H9 (cell line): ENCODE results near the gene SORBS1. TPM values are rescaled to one million over a fixed set of nuclear protein-coding genes. Genes with fewer than 3 reads are reported as not detected.

Source experiments
- DNase-seq: peaks from one replicate; pipeline ENCODE4 v3.0.0-alpha.2; 2017
- H2AFZ ChIP-seq: one replicate; pipeline ENCODE4 v1.6.1; 2013; ENCODE audit warnings: mild to moderate bottlenecking, low read length, control low read depth, moderate library complexity
- H2AK5ac ChIP-seq: 2 replicates; pipeline ENCODE4 v1.6.1; 2013; ENCODE audit warnings: low read length, control low read depth, mixed read lengths; ENCODE audit not compliant: insufficient read length
- H2BK120ac ChIP-seq: one replicate; pipeline ENCODE4 v1.6.1; 2013; ENCODE audit warnings: low read depth, mild to moderate bottlenecking, low read length, control low read depth, inconsistent platforms; ENCODE audit not compliant: poor library complexity, severe bottlenecking
- H2BK12ac ChIP-seq: 2 replicates; pipeline ENCODE4 v1.6.1; 2013; ENCODE audit warnings: low read length, control low read depth, mixed read lengths, low read depth; ENCODE audit not compliant: insufficient read length
- H2BK15ac ChIP-seq: 2 replicates; pipeline ENCODE4 v1.6.1; 2013; ENCODE audit warnings: low read depth, low read length, control low read depth
- H2BK20ac ChIP-seq: one replicate; pipeline ENCODE4 v1.6.1; 2013; ENCODE audit warnings: low read depth, mild to moderate bottlenecking, low read length, control low read depth, inconsistent platforms; ENCODE audit not compliant: poor library complexity, severe bottlenecking
- H2BK5ac ChIP-seq: 2 replicates; pipeline ENCODE4 v1.6.1; 2013; ENCODE audit warnings: low read length, control low read depth, mixed read lengths; ENCODE audit not compliant: insufficient read length
- H3K14ac ChIP-seq: 2 replicates; pipeline ENCODE4 v1.6.1; 2013; ENCODE audit warnings: low read length, control low read depth; ENCODE audit not compliant: insufficient read depth
- H3K18ac ChIP-seq: 2 replicates; pipeline ENCODE4 v1.6.1; 2013; ENCODE audit warnings: low read depth, mild to moderate bottlenecking, mixed read lengths, low read length, control low read depth; ENCODE audit not compliant: insufficient read length
- H3K23ac ChIP-seq: 2 replicates; pipeline ENCODE4 v1.6.1; 2013; ENCODE audit warnings: low read length, control low read depth, mixed read lengths, low read depth; ENCODE audit not compliant: insufficient read length
- H3K23me2 ChIP-seq: 2 replicates; pipeline ENCODE4 v1.6.1; 2013; ENCODE audit warnings: low read depth, mild to moderate bottlenecking, mixed read lengths, low read length, control low read depth; ENCODE audit not compliant: insufficient read length, poor library complexity, severe bottlenecking
- H3K27ac ChIP-seq: 2 replicates; pipeline ENCODE4 v1.5.1; 2013; ENCODE audit warnings: low read length, control low read depth, mixed read lengths, low read depth; ENCODE audit not compliant: insufficient read length
- H3K27me3 ChIP-seq: 2 replicates; pipeline ENCODE4 v1.6.1; 2013; ENCODE audit warnings: low read length, control low read depth, inconsistent platforms; ENCODE audit not compliant: insufficient read depth
- H3K4ac ChIP-seq: 2 replicates; pipeline ENCODE4 v1.6.1; 2013; ENCODE audit warnings: low read depth, mild to moderate bottlenecking, control low read depth, inconsistent platforms, low read length, moderate library complexity
- H3K4me1 ChIP-seq: 2 replicates; pipeline ENCODE4 v1.6.1; 2013; ENCODE audit warnings: low read length, control low read depth, inconsistent platforms; ENCODE audit not compliant: insufficient read depth
- H3K4me2 ChIP-seq: 2 replicates; pipeline ENCODE4 v1.6.1; 2013; ENCODE audit warnings: low read length, control low read depth, mixed read lengths; ENCODE audit not compliant: insufficient read length, insufficient read depth
- H3K56ac ChIP-seq: 2 replicates; pipeline ENCODE4 v1.6.1; 2013; ENCODE audit warnings: low read depth, mild to moderate bottlenecking, mixed read lengths, low read length, control low read depth; ENCODE audit not compliant: insufficient read length
- H3K79me1 ChIP-seq: 2 replicates; pipeline ENCODE4 v1.6.1; 2013; ENCODE audit warnings: low read depth, mild to moderate bottlenecking, moderate library complexity, low read length, control low read depth, inconsistent platforms; ENCODE audit not compliant: insufficient read depth, poor library complexity, severe bottlenecking
- H3K79me2 ChIP-seq: 2 replicates; pipeline ENCODE4 v1.6.1; 2013; ENCODE audit warnings: low read length, control low read depth, inconsistent platforms; ENCODE audit not compliant: insufficient read depth
- H3K9ac ChIP-seq: 2 replicates; pipeline ENCODE4 v1.6.1; 2013; ENCODE audit warnings: low read length, control low read depth, mixed read lengths; ENCODE audit not compliant: insufficient read length; ENCODE audit errors: extremely low read depth
- H3K9me3 ChIP-seq: one replicate; pipeline ENCODE4 v1.6.1; 2013; ENCODE audit warnings: low read depth, low read length, inconsistent platforms; ENCODE audit not compliant: control insufficient read depth
- H3T11ph ChIP-seq: one replicate; pipeline ENCODE4 v1.6.1; 2013; ENCODE audit warnings: mild to moderate bottlenecking, low read length, control low read depth, inconsistent platforms
- H4K20me1 ChIP-seq: one replicate; pipeline ENCODE4 v1.6.1; 2013; ENCODE audit not compliant: control insufficient read depth, insufficient read length, insufficient read depth
- H4K5ac ChIP-seq: 2 replicates; pipeline ENCODE4 v1.6.1; 2013; ENCODE audit warnings: low read depth, mild to moderate bottlenecking, mixed read lengths, low read length, control low read depth; ENCODE audit not compliant: insufficient read length
- H4K8ac ChIP-seq: replicated peaks from 2 replicates; pipeline ENCODE4 v1.6.1; 2013; ENCODE audit warnings: low read length, control low read depth, mixed read lengths, low read depth; ENCODE audit not compliant: insufficient read length
- H4K91ac ChIP-seq: 2 replicates; pipeline ENCODE4 v1.6.1; 2013; ENCODE audit warnings: low read depth, mild to moderate bottlenecking, moderate library complexity, mixed read lengths, low read length, control low read depth; ENCODE audit not compliant: insufficient read length
- H3K27ac Mint-ChIP-seq, 3 experiments: 2 replicates in 2 of 3; 3 replicates in 1 of 3; pipeline ENCODE4 v1.8.0; 2020 to 2021; ENCODE audit warnings: mixed read lengths in 3 of 3, mild to moderate bottlenecking in 1 of 3, moderate library complexity in 1 of 3
- H3K27me3 Mint-ChIP-seq: 2 replicates; pipeline ENCODE4 v1.8.0; 2021; ENCODE audit warnings: low read depth, mild to moderate bottlenecking, moderate library complexity, mixed read lengths
- H3K36me3 Mint-ChIP-seq, 3 experiments: 2 replicates in 2 of 3; 3 replicates in 1 of 3; pipeline ENCODE4 v1.8.0; 2020 to 2021; ENCODE audit warnings: low read depth in 3 of 3, mixed read lengths in 3 of 3; ENCODE audit not compliant: insufficient read depth in 1 of 3
- H3K4me1 Mint-ChIP-seq, 2 experiments: 2 replicates each; pipeline ENCODE4 v1.8.0; 2020; ENCODE audit warnings: mixed read lengths in 2 of 2
- H3K4me3 Mint-ChIP-seq, 2 experiments: 2 replicates in 1 of 2; 3 replicates in 1 of 2; pipeline ENCODE4 v1.8.0; 2020 to 2021; ENCODE audit warnings: mild to moderate bottlenecking in 2 of 2, mixed read lengths in 2 of 2, moderate library complexity in 1 of 2
- H3K9me3 Mint-ChIP-seq, 2 experiments: 2 replicates in 1 of 2; 3 replicates in 1 of 2; pipeline ENCODE4 v1.8.0; 2020; ENCODE audit warnings: mild to moderate bottlenecking in 2 of 2, mixed read lengths in 2 of 2, moderate library complexity in 1 of 2
- WGBS: extraction: QIAGEN DNeasy Blood & Tissue Kit; methylation state at CpG from one replicate; pipeline ENCODE4 v1.1.7; 2013; ENCODE audit warnings: missing lambda C conversion rate, low lambda C conversion rate, mixed read lengths; ENCODE audit not compliant: insufficient read length; ENCODE audit errors: extremely low coverage; 5-methylcytosine and 5-hydroxymethylcytosine counted together
- total RNA-seq: library from RNA; stranded (reverse); gene quantifications from 2 replicates; pipeline ENCODE4 v1.2.1, GENCODE V29; 2021
- TF ChIP-seq, protein P1 (sequence below): fragments of 200-600 bp; sonication (generic); conservative IDR thresholded peaks from 3 replicates; pipeline ENCODE4 v1.8.0; 2021; ENCODE audit warnings: antibody characterized with exemption, mild to moderate bottlenecking

The SORBS1 gene
- total RNA-seq, 1 experiment from 2014 or later: 24.3 TPM

DNA sequence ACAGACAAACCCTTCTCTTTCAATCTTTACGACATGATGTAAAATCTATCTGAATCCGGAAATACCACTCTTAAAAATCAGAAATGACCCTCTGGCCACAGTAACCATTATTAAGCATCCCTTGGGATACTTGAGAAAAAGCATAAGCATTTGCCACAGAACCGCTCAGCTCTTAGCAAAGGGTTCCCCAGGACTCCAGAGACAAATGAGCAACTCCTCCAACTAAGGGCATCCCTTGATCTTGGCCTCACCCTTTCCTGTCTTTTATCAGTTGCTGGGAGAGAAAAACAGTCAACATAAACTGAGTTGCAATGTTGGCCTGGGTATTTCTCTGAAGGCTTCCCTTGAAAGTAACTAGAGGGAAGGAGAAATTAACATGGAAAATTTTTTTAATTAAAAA lies 273.9 kb downstream of the SORBS1 start:
- Histone ChIP-seq H3K14ac (no peak overlapping the region), H2BK12ac (no peak overlapping the region), H4K5ac (no peak overlapping the region), H3K79me2 (peaks cover 22% of the 10 kb centered on the region; the same call in 1 of the 2 replicates), H3K9ac (no peak overlapping the region), H4K20me1 (no peaks in the 10 kb centered on the region), H3K4me1 (0 out of 2 replicates have a peak, but pooled peaks cover 5% of the 10 kb centered on the region), H2BK5ac (no peak overlapping the region), H2BK15ac (no peak overlapping the region), H3T11ph (no peak overlapping the region), H3K79me1 (no peaks in the 10 kb centered on the region), H2BK20ac (no peak overlapping the region), H3K23ac (no peak overlapping the region), H2AK5ac (no peak overlapping the region), H3K27ac (no peak overlapping the region), H4K91ac (no peak overlapping the region), H3K4me2 (no peak overlapping the region), H3K56ac (no peak overlapping the region), H3K9me3 (no peaks in the 10 kb centered on the region), H3K23me2 (peaks cover 12% of the 10 kb centered on the region), H4K8ac (no peak overlapping the region), H3K4ac (no peak overlapping the region), H3K27me3 (no peaks in the 10 kb centered on the region), H2AFZ (no peak overlapping the region), H2BK120ac (no peak overlapping the region), H3K18ac (no peak overlapping the region)
- Mint-ChIP-seq H3K36me3 (peaks cover 0 to 9% (median 3%) of the 10 kb centered on the region in 3 experiments; a peak in 3 of 7 replicates), H3K9me3 (no peaks in the 10 kb centered on the region), H3K27me3 (peaks cover 13% of the 10 kb centered on the region), H3K4me3 (no peak overlapping the region), H3K27ac (no peak overlapping the region), H3K4me1 (peaks cover 41 to 44% of the 10 kb centered on the region in 2 experiments)
- TF ChIP-seq, protein P1, sequence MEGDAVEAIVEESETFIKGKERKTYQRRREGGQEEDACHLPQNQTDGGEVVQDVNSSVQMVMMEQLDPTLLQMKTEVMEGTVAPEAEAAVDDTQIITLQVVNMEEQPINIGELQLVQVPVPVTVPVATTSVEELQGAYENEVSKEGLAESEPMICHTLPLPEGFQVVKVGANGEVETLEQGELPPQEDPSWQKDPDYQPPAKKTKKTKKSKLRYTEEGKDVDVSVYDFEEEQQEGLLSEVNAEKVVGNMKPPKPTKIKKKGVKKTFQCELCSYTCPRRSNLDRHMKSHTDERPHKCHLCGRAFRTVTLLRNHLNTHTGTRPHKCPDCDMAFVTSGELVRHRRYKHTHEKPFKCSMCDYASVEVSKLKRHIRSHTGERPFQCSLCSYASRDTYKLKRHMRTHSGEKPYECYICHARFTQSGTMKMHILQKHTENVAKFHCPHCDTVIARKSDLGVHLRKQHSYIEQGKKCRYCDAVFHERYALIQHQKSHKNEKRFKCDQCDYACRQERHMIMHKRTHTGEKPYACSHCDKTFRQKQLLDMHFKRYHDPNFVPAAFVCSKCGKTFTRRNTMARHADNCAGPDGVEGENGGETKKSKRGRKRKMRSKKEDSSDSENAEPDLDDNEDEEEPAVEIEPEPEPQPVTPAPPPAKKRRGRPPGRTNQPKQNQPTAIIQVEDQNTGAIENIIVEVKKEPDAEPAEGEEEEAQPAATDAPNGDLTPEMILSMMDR: no peak
- no CpG with 5 or more reads among the region's 3 CpGs for WGBS
- no peak for DNase-seq
